Prostate gland (tissue), 2 donors: ENCODE measurements around the gene RGS12. TPM values are rescaled to one million over a fixed set of nuclear protein-coding genes. Genes with fewer than 3 reads are reported as not detected.

Experiments
- DNase-seq: peaks from one replicate; pipeline ENCODE4 v3.0.0-alpha.2; 2019; ENCODE audit warnings: low spot score
- H3K27ac ChIP-seq, 2 donors: fragments of 200-600 bp; sonication (generic); 2 replicates each; pipeline ENCODE4 v1.5.1; 2017 to 2019
- H3K27me3 ChIP-seq: fragments of 200-600 bp; sonication (generic); replicated peaks from 2 replicates; pipeline ENCODE4 v1.5.1; 2019; ENCODE audit not compliant: insufficient read depth
- H3K36me3 ChIP-seq, 2 donors: fragments of 200-600 bp; sonication (generic); 1 replicate in 1 of 2; 2 replicates in 1 of 2; pipeline versions ENCODE4 v1.5.1 to v1.8.1; 2017 to 2019
- H3K4me1 ChIP-seq: fragments of 200-600 bp; sonication (generic); replicated peaks from 2 replicates; pipeline ENCODE4 v1.5.1; 2019
- H3K4me3 ChIP-seq, 2 donors: fragments of 200-600 bp; sonication (generic); 2 replicates each; pipeline ENCODE4 v1.5.1; 2017 to 2019
- H3K9me3 ChIP-seq: fragments of 200-600 bp; sonication (generic); 2 replicates; pipeline ENCODE4 v1.5.1; 2017
- POLR2A ChIP-seq: fragments of 450-650 bp; IDR thresholded peaks from one replicate; pipeline ENCODE4 v1.6.1; 2016; ENCODE audit warnings: antibody characterized with exemption, mild to moderate bottlenecking
- POLR2AphosphoS5 ChIP-seq: sonication (generic); formaldehyde crosslinking; IDR thresholded peaks from one replicate; pipeline ENCODE4 v1.6.1; 2017; ENCODE audit warnings: antibody characterized with exemption
- WGBS: methylation state at CpG from one replicate; pipeline ENCODE4 v1.1.5; 2018; 5-methylcytosine and 5-hydroxymethylcytosine counted together
- intact Hi-C: fragments of 100-400 bp; cut with DNase I; formaldehyde crosslinking; loops from one replicate; pipeline ENCODE4 v1.14.2; 2022
- total RNA-seq, 2 donors: library from RNA; depleted of rRNA; stranded (reverse); fragments of >200 nt; gene quantifications; one replicate each; pipeline ENCODE4 v1.1.0, GENCODE V29; 2016
- TF ChIP-seq, protein P1 (sequence below), 4 experiments: fragments of 200-600 bp in 2 of 4; fragments of 450-650 bp in 2 of 4; sonication (generic) in 2 of 4; IDR thresholded peaks; 1 replicate in 3 of 4; 2 replicates in 1 of 4; pipeline ENCODE4 v1.5.1; 2016 to 2019; ENCODE audit warnings: antibody characterized with exemption in 4 of 4, mild to moderate bottlenecking in 2 of 4, moderate library complexity in 2 of 4

The RGS12 gene
- total RNA-seq, 2 donors from 2014 or later = 33.7 to 36.5 TPM

DNA sequence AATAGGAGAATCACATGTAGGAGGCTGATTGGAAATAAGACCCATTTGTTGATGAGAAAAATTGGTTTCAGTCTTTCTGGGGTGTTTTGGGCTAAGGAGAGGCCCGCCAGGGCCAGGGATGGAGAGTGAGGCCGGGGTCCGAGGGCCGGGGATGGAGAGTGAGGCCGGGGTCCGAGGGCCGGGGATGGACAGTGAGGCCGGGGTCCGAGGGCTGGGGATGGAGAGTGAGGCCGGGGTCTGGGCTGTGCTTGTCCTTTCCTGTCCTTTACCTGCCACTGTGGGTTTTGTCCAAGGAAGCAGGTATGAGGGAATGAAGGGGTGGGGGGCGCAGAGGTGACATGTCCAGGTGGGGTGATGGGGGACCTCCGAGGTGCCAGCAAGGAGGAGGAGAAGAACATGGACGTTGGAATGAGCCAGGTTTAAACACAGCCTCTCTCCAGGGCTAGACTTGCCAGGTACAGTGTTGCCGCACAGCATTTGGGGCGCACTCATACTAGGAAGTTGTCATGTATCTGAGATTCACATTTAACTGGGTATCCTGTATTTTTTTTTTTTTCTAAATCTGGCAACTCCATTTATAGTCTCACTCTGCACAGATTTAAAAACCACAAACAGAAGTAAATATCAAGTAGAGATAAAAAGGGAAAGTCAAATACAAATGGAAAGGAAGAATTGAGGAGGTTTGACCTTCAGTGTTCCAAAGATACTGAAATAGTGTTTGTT, 8.8 kb downstream of the RGS12 start:
- no peaks in the 10 kb centered on the region for H3K9me3 ChIP-seq
- TF ChIP-seq POLR2A = no peak
- no peak overlapping the region for H3K27ac ChIP-seq
- intact Hi-C loops = no loop called here
- DNase-seq = no peak
- 80% methylated on average over 15 of the region's 15 CpGs for WGBS
- H3K4me3 ChIP-seq = no peak overlapping the region
- H3K4me1 ChIP-seq = no peaks in the 10 kb centered on the region
- H3K27me3 ChIP-seq = no peaks in the 10 kb centered on the region
- H3K36me3 ChIP-seq = no peaks in the 10 kb centered on the region

DNA sequence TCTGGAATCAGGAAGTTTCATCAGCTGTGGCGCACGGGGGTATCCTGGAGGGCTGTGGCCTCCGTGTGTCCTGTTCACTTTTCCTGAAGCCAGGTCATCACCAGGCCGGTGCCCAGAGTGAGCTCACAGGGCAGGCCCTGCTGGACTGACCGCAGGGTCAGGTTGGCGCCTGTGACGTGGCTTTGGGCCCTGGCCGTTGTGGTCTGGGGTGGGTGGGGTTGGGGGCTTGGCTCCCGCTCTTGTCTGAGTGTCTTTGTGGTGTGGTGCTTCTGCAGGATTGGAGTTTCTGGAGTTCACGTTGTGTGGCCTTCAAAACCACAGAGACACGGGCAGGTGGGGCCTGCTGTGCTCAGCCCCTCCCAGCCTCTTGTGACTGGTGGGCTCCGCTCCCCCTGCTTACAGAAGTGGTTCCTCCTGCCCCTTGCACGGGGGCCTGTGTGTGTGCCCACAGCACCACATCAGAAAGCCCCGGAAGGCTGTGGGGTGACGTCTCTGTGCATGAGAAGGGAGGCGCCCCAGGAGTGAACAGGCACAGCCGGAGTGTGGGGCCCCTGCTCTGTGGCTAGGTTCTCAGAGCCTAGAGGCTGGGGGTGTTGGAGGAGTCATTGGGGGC, 9.5 kb downstream of the RGS12 start:
- H3K36me3 ChIP-seq = no peaks in the 10 kb centered on the region
- no peaks in the 10 kb centered on the region for H3K4me1 ChIP-seq
- DNase-seq = no peak
- intact Hi-C loops = no loop called here
- H3K27me3 ChIP-seq = no peaks in the 10 kb centered on the region
- H3K4me3 ChIP-seq = no peak overlapping the region
- TF ChIP-seq POLR2A = no peak
- TF ChIP-seq, protein P1, sequence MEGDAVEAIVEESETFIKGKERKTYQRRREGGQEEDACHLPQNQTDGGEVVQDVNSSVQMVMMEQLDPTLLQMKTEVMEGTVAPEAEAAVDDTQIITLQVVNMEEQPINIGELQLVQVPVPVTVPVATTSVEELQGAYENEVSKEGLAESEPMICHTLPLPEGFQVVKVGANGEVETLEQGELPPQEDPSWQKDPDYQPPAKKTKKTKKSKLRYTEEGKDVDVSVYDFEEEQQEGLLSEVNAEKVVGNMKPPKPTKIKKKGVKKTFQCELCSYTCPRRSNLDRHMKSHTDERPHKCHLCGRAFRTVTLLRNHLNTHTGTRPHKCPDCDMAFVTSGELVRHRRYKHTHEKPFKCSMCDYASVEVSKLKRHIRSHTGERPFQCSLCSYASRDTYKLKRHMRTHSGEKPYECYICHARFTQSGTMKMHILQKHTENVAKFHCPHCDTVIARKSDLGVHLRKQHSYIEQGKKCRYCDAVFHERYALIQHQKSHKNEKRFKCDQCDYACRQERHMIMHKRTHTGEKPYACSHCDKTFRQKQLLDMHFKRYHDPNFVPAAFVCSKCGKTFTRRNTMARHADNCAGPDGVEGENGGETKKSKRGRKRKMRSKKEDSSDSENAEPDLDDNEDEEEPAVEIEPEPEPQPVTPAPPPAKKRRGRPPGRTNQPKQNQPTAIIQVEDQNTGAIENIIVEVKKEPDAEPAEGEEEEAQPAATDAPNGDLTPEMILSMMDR (IDR thresholded peaks at IDR 0.05) = no peak
- TF ChIP-seq POLR2AphosphoS5 = no peak
- 65% methylated on average over 17 of the region's 17 CpGs for WGBS
- H3K27ac ChIP-seq = no peak overlapping the region
- H3K9me3 ChIP-seq = no peaks in the 10 kb centered on the region

DNA sequence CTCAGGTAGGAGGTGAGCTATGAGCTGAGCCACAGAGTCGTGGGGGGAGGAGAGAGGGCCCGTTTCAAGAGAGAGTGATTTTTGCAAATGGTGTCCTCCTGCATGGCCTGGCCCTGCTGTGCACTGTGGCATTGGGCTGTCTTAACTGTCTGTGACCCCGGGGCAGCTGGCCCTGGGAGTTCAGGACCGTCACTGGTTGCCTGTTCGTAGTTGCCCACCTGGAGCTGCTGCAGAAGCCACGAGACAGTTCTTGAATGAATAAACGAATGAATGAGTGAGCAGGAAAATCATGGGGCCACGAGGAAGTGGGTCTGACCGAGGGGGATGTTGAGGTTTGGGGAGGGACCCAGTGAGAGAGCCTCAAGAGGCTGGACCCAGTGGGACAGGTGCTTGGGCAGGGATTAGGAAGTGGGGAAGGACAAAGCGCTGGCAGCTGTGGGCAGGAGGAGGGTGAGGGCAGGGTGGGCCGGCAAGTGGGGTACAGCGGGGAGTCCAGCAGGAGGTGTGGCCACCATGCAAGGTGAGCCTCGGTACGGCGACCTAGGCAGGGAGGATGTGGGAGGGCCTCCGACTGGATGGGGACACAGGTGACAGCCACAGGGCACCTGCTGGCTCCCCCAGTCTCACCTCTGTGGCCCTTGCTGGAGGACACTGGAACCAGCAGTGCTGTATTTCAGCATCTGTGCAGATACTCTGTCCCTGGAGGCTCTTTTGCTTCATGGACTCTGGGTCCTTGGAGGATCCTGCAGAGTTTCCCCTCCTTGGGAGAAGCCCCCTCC, 10.2 kb downstream of the RGS12 start:
- TF ChIP-seq, protein P1 (IDR thresholded peaks at IDR 0.05) = no peak
- TF ChIP-seq POLR2A (no peak), POLR2AphosphoS5 (no peak)
- DNase-seq = no peak
- H3K36me3 ChIP-seq = no peaks in the 10 kb centered on the region
- no peaks in the 10 kb centered on the region for H3K27me3 ChIP-seq
- no peaks in the 10 kb centered on the region for H3K9me3 ChIP-seq
- no peak overlapping the region for H3K27ac ChIP-seq
- H3K4me1 ChIP-seq = no peaks in the 10 kb centered on the region
- WGBS = 77% methylated on average over 16 of the region's 16 CpGs
- no peak overlapping the region for H3K4me3 ChIP-seq
- intact Hi-C loops = no loop called here

DNA sequence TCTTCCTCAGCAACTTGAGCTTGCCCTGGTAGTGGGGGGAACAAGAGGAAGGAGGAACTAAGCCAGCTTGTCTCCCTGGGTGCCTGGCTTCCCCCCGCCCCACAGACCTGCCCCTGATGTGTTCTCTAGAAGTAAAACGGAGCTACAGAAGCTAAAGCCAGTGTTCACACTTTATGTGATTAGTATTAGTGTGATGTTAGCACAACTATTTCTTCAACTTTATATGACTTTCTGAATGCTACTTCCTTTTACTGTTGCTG, 10.7 kb downstream of the RGS12 start:
- TF ChIP-seq POLR2AphosphoS5 (no peak), POLR2A (no peak)
- TF ChIP-seq, protein P1 (IDR thresholded peaks at IDR 0.05) = no peak
- H3K36me3 ChIP-seq = no peaks in the 10 kb centered on the region
- H3K27ac ChIP-seq = no peak overlapping the region
- DNase-seq = no peak
- no peaks in the 10 kb centered on the region for H3K4me1 ChIP-seq
- no peak overlapping the region for H3K4me3 ChIP-seq
- no peaks in the 10 kb centered on the region for H3K9me3 ChIP-seq
- intact Hi-C loops = no loop called here
- 90% methylated on average over 2 of the region's 2 CpGs for WGBS
- no peaks in the 10 kb centered on the region for H3K27me3 ChIP-seq

DNA sequence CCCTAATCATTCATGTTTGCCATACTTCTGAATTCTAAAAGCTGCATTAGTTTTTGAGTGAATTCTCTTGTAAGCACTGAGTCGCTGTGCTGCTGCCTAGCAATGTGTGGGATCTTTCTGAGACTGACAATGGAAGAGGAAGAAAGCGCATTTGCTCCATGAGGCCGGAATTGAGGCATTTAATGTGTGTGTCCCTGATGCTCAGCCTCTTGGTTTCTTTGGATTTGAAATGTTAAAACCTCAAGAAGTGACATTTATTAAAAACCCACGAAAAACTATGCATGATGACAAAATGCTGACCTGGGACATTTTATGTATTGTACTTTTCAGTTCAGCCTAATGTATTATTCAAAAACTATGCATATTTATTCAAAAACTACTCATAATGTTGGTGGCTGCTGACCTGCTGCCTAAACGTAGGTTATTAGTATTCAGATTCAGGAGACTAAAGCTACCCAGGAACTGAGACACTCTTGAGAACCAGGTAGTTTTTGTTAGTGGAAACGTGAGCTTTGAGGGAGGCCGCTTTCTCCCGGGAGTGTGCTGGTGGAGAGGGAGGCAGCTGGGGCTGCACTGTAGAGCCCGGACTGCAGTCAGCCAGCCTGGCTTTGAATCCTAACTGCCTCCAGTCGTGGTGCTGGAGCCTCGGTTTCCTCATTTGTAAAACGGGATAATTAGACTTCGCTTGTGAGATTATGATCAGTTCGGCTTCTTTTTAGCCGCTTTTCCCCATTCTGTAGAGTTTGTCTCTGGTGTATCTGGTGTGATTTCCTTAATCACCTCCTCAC, 11.3 kb downstream of the RGS12 start:
- Histone ChIP-seq H3K4me1 (no peaks in the 10 kb centered on the region), H3K27me3 (no peaks in the 10 kb centered on the region), H3K36me3 (no peaks in the 10 kb centered on the region), H3K9me3 (no peaks in the 10 kb centered on the region), H3K27ac (no peak overlapping the region), H3K4me3 (no peak overlapping the region)
- no peak for DNase-seq
- WGBS = 75% methylated on average over 15 of the region's 15 CpGs
- TF ChIP-seq, protein P1 (IDR thresholded peaks at IDR 0.05) = no peak
- TF ChIP-seq POLR2A = no peak
- no peak for TF ChIP-seq POLR2AphosphoS5
- intact Hi-C loops = no loop called here
